Measurements from ENCODE around the gene DLGAP1. TPM values are rescaled to one million over a fixed set of nuclear protein-coding genes. Genes with fewer than 3 reads are reported as not detected.

The DLGAP1 gene
- polyA plus RNA-seq, 1 of the 3 experiments (the other 2 are of a cell fraction): not detected

DNA sequence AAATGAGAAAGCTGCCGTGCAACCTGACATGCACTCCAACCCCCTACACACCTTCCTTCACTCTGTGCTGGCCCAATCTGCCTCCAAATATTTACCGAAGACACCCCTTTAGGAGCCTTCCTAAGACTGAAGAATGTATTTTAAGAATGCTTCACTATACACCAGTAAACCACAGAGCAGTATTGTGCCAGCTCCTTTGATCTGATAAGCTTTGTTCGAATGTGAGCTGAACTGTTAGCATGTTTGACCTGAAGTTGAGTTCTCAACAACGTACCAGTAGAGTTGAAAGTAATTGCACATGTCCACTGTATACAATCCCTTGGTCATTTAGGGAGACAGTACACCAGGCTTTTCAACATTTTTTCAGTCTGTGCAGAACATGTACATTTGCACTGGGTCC, 745.9 kb downstream of the DLGAP1 start:
- Histone ChIP-seq H3K79me2 (ENCODE audit: insufficient read depth) (no peaks in the 10 kb centered on the region), H3F3A (replicated peaks; ENCODE audit: insufficient read depth) (peaks cover 6% of the 10 kb centered on the region), H3K9me2 (no peaks in the 10 kb centered on the region), H3K4me1 (ENCODE audit: control insufficient read depth in 1 of 2, insufficient read depth in 2 of 2, low read depth in 1 of 2, low read length in 1 of 2) (peaks cover 5 to 11% of the 10 kb centered on the region in 2 experiments; a peak in 2 of 4 replicates), H3K9ac (no peak overlapping the region), H3K27ac (ENCODE audit: low read depth in 2 of 2, low read length in 1 of 2) (no peak overlapping the region), H2AFZ (ENCODE audit: low read depth) (no peak overlapping the region), H4K20me1 (ENCODE audit: insufficient read depth) (no peaks in the 10 kb centered on the region), H3K36me3 (replicated peaks in 1 of 2; ENCODE audit: control insufficient read depth in 1 of 2, insufficient read depth in 2 of 2, low read length in 1 of 2) (no peaks in the 10 kb centered on the region), H3K4me2 (no peak overlapping the region), H3K4me3 (ENCODE audit: low read depth in 2 of 2, low read length in 1 of 2) (no peak overlapping the region), H3K27me3 (ENCODE audit: insufficient read depth) (peaks cover 14% of the 10 kb centered on the region; the same call in 1 of the 2 replicates), H3K9me3 (no peaks in the 10 kb centered on the region)
- CTCF ChIA-PET: no interaction called here
- no peak for TF ChIP-seq MEF2A (IDR thresholded peaks at IDR 0.05; ENCODE audit: borderline replicate concordance, low read depth)
- TF ChIP-seq, protein P1, sequence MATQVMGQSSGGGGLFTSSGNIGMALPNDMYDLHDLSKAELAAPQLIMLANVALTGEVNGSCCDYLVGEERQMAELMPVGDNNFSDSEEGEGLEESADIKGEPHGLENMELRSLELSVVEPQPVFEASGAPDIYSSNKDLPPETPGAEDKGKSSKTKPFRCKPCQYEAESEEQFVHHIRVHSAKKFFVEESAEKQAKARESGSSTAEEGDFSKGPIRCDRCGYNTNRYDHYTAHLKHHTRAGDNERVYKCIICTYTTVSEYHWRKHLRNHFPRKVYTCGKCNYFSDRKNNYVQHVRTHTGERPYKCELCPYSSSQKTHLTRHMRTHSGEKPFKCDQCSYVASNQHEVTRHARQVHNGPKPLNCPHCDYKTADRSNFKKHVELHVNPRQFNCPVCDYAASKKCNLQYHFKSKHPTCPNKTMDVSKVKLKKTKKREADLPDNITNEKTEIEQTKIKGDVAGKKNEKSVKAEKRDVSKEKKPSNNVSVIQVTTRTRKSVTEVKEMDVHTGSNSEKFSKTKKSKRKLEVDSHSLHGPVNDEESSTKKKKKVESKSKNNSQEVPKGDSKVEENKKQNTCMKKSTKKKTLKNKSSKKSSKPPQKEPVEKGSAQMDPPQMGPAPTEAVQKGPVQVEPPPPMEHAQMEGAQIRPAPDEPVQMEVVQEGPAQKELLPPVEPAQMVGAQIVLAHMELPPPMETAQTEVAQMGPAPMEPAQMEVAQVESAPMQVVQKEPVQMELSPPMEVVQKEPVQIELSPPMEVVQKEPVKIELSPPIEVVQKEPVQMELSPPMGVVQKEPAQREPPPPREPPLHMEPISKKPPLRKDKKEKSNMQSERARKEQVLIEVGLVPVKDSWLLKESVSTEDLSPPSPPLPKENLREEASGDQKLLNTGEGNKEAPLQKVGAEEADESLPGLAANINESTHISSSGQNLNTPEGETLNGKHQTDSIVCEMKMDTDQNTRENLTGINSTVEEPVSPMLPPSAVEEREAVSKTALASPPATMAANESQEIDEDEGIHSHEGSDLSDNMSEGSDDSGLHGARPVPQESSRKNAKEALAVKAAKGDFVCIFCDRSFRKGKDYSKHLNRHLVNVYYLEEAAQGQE (IDR thresholded peaks at IDR 0.05; ENCODE audit: low read depth, low read length): no peak
- POLR2A ChIA-PET: no interaction called here
- DNase-seq: no peak
- 52% methylated on average over 4 of the region's 4 CpGs for WGBS (ENCODE audit: low lambda C conversion rate)

GRCh38 chr18:3706279-3707097, 748.6 kb downstream of the DLGAP1 start:
- H3K4me2 ChIP-seq: no peak overlapping the region
- H3K79me2 ChIP-seq (ENCODE audit: insufficient read depth): no peaks in the 10 kb centered on the region
- ChIA-PET CTCF (no interaction called here), POLR2A (no interaction called here)
- 65% methylated on average over 9 of the region's 9 CpGs for WGBS (ENCODE audit: low lambda C conversion rate)
- H3K4me1 ChIP-seq (ENCODE audit: control insufficient read depth in 1 of 2, insufficient read depth in 2 of 2, low read depth in 1 of 2, low read length in 1 of 2): peaks cover 5 to 11% of the 10 kb centered on the region in 2 experiments; a peak in 3 of 4 replicates
- no peaks in the 10 kb centered on the region for H3K36me3 ChIP-seq (replicated peaks in 1 of 2; ENCODE audit: control insufficient read depth in 1 of 2, insufficient read depth in 2 of 2, low read length in 1 of 2)
- no peak for DNase-seq
- H3K4me3 ChIP-seq (ENCODE audit: low read depth in 2 of 2, low read length in 1 of 2): no peak overlapping the region
- no peak overlapping the region for H2AFZ ChIP-seq (ENCODE audit: low read depth)
- H3K27me3 ChIP-seq (ENCODE audit: insufficient read depth): peaks cover 8% of the 10 kb centered on the region; the same call in 1 of the 2 replicates
- H3F3A ChIP-seq (replicated peaks; ENCODE audit: insufficient read depth): peaks cover 6% of the 10 kb centered on the region
- no peaks in the 10 kb centered on the region for H4K20me1 ChIP-seq (ENCODE audit: insufficient read depth)
- no peaks in the 10 kb centered on the region for H3K9me3 ChIP-seq
- H3K9me2 ChIP-seq: no peaks in the 10 kb centered on the region
- no peak for TF ChIP-seq EZH2phosphoT487 (IDR thresholded peaks at IDR 0.05; ENCODE audit: borderline replicate concordance, low read depth)
- TF ChIP-seq, protein P2, sequence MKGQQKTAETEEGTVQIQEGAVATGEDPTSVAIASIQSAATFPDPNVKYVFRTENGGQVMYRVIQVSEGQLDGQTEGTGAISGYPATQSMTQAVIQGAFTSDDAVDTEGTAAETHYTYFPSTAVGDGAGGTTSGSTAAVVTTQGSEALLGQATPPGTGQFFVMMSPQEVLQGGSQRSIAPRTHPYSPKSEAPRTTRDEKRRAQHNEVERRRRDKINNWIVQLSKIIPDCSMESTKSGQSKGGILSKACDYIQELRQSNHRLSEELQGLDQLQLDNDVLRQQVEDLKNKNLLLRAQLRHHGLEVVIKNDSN (IDR thresholded peaks at IDR 0.05; ENCODE audit: borderline replicate concordance, low read depth): no peak
- TF ChIP-seq NRF1 (IDR thresholded peaks at IDR 0.05; ENCODE audit: low read depth, low read length): no peak
- no peak for TF ChIP-seq RAD21 (IDR thresholded peaks at IDR 0.05; ENCODE audit: low read length)
- H3K27ac ChIP-seq (ENCODE audit: low read depth in 2 of 2, low read length in 1 of 2): no peak overlapping the region
- H3K9ac ChIP-seq: no peak overlapping the region
